HG03280 (cell line): Measurements from ENCODE around the gene LIN37.
"Not testable (repeated sequence)": the region's sequence is repeated elsewhere in the genome, so short reads cannot be mapped to it uniquely, and the experiment has no call there.

Source experiments
- ATAC-seq: cut with Tn5 transposase; IDR thresholded peaks from one replicate; pipeline ENCODE4 v1.9.1; 2021; ENCODE audit warnings: mild to moderate bottlenecking, moderate library complexity; ENCODE audit not compliant: unreplicated experiment

LIN37 gene

DNA sequence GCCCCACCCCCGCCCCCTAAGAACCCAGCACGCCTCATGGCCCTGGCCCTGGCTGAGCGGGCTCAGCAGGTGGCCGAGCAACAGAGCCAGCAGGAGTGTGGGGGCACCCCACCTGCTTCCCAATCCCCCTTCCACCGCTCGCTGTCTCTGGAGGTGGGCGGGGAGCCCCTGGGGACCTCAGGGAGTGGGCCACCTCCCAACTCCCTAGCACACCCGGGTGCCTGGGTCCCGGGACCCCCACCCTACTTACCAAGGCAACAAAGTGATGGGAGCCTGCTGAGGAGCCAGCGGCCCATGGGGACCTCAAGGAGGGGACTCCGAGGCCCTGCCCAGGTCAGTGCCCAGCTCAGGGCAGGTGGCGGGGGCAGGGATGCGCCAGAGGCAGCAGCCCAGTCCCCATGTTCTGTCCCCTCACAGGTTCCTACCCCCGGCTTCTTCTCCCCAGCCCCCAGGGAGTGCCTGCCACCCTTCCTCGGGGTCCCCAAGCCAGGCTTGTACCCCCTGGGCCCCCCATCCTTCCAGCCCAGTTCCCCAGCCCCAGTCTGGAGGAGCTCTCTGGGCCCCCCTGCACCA is 38.9 kb downstream of the LIN37 start:
- no peak for ATAC-seq

DNA sequence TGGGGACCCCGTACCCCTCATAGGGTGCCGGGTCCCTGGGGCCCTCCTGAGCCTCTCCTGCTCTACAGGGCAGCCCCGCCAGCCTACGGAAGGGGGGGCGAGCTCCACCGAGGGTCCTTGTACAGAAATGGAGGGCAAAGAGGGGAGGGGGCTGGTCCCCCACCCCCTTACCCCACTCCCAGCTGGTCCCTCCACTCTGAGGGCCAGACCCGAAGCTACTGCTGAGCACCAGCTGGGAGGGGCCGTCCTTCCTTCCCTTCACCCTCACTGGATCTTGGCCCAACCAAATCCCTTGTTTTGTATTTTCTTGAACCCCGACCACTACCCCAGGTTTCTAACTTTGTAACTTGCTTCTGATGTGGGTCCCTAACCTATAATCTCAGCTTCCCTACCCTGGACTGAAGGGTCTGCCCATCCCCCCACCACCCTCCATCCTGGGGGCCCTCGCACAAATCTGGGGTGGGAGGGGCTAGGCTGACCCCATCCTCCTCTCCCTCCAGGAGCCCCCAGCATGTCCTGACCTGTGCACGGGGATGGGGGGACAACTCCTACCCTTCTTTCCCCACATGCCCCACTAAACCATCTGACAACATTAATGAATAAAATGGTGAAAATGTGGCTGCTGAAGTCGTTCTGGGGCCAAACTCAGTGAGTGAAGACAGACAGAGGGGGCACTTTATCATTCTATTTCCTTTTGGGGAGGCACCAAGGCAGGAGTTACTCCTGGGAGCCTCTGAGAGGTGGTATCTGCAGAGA is 40.0 kb downstream of the LIN37 start:
- ATAC-seq = no peak

DNA sequence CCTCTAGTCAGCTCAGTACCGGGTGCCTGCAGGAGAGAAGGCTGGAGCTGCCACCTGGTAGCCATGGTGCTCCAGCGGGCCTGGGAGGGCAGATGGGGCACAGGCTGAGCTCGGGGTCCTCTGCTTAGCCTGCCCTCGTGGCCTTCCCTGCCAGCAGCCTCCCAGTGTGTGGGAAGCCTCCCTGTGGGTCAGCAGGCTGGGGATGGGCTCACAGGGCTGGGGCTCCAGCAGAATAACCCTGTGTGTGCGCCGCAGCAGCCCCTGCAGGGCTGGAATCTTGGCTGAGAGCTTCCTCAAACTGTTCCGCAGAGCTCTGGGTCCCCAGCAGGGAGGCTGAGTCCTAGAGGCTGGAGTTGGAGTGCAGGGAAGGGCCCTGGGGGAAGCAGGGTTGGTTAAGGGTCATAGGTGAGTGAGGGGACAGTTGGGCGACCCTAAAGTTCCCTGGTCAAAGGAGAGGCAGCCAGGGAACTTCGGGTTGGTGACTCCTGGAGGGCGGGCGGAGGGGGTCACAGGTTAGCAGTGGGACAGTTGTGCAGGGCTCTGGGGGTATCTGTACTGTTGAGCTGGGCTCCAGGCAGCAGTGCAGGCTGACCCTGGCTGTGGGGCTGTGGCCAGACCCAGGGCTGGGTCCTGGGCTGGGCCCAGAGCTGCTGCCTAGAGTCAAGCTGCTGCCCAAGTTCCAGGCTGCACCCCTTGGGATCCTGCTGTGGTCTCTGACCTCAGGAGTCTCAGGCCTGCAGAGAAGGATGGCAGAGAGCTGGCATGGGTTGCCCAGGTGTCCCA is 41.0 kb downstream of the LIN37 start:
- ATAC-seq = no peak

DNA sequence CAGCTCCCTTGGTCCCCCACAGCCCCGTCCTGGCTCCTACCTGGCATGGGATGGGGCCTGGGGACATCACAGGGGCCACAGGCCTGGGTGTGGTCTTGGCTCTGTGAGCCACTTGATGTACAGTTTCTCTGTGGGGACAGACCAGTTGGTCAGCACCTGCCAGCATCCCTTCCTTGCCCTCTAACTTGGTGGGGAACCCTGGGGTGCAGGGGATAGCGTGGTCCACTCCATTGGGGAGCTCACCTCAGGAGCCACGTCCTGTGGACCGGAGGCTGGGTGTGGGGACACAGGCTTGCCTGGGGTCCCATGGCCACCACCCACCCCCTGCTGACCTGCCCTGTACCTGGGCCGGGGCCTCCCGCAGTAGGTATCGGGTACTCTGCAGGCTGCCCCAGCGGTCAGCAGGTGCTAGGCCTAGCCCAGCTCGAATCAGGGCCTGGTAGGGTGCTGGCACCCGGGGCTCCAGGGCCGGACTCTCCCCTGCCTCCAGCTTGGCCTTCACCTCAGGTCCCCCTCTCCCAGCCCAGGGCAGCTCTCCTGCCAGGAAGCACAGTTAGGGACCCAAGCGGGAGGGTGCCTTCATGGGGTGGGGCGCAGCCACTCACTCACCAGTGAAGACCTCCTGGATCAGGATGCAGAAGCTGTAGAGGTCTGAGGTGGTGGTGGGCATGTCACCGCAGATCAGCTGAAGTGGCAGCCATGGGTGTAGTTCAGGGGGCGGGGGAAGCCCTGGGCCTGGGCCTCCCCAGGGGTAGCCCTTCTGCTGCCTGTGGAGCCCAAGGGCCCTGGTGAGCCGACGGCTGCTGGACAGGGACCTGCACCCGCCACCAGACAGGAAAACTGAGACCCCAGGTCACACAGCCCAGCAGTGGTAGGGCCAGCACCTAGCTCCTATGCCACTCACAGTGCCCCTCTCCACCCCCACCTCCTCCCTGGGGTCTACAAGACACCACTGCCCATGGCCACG is 41.9 kb downstream of the LIN37 start:
- no peak for ATAC-seq

DNA sequence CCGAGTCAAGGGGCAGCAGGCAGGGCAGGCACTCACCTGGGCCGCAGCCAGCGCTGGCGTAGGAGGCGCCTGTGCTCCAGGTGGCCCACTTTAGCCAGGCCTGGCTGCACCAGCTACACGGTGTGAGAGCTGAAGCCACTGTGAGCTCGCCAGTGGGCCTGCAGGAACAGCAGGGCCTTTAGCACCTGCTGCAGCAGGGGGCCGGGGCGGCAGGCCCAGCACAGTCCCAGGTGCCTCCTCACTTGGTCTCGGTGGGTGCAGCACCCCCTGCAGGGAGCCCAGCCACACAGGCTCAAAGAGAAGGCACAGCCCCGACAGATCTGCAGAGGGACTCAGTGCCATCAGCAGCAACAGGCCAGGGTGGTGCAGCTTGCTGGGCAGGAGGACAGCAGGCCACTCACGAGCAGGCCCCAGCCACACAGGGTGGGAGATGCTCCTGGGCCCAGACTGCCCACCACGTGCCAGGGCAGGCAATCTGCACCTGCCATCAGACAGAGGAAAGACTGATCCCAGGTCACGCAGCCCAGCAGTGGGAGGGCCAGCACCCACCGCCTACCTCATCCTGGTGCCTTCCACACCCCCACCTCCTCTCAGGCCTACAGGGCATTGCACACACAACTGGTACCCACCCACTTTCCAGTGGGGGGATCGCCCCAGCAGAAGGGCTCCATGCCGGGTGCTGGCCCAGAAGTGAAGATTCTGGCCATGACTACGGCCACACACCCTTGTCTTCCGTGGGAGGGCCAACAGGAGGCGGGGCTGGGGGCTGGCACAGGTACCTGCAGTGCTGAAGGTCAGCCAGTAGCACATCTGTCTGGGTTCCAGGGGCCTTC is 42.8 kb downstream of the LIN37 start:
- no peak for ATAC-seq

DNA sequence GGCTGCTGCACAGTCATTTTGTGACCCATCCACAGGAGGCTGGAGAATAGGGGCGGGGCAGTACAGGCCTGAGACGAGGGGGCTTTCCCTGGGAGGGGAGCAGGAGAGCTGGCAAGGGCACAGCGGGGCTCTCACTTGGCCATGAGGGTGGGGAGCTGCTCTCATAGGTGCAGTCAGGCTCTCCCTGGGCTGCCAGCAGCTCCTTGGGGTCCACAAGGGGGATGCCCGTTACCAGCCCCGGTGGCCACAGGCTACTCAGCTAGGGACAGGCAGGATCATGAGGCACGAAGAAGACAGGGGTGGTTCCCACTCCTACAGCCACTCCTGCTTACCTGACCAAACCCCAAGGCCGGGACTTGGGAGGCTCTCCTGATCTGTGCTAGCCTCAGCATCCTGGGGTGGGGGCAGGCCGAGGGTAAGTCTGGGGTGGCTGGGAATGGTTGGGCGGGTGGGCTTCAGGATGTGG is 43.5 kb downstream of the LIN37 start:
- ATAC-seq = no peak

DNA sequence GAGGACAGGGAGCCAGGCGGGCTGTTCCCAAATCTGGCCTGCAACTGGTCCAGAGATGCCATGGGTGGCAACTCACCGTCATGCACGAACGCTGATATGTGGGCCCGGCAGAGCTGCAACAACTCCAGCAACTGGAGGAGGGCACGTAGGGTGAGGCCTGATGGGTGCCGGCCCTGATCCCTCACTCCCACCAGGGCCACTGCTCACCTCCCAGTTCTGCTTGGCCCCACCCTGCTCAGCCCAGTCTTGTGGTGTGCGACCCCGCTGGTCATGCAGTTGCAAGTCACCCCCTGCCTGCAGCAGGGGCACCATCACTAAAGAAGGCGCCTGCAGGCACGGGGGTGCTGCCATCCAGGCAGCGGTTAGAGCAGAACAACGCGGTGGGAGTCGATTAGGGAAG is 43.9 kb downstream of the LIN37 start:
- no peak for ATAC-seq

DNA sequence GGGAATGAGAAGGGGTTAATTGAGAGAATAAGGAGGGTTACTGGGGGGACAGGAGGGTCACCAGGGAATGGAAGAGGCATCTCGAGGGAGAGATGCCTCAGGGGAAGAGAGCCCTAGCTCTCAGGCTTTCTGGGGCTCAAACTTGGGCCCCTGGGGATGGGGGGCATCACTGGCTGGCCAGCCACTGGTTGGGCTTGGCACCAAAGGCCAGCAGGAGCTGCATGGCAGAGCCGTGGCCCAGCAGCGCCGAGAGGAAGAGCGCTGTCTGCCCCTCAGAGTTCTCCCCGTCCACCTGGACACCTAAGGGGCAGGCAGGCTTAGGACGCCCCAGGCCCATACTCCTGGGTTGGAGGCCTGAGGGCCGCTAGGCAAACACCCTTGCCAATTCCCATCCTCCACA is 44.5 kb downstream of the LIN37 start:
- no peak for ATAC-seq

DNA sequence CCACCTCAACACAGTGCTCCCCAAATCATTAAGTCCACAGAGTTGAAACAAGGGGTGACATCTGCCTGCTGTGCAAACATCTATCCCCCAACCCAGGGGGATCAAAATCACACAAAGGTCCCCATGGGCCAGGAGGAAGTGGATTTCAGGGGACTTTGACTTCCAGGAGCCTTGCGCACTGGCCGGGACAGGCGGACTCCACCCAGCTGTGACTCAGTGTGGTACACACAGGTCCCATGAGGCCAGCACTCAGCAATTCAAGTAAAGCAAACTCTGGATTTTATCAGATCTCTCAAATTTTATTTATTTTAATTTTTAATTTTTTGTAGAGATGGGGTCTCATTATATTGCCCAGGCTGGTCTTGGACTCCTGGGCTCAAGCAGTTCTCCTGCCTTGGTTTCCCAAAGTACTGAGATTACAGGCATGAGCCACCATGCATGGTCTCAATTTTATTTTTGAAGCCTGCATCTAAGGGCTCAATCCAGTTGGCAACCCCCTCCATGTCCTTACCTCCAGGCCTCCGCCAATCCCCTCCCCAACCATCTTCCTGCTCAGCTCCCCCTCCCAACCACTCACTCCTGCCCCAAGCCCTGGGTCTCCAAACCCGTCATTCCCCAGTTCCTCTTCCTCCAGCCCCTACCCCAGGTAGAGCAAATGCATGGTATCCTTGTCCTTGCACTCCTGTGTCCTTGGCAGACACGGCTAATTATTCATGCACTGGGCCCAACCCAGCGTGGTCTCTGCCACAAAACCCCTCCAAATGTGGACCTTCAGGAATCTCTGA is 45.2 kb downstream of the LIN37 start:
- no peak for ATAC-seq

DNA sequence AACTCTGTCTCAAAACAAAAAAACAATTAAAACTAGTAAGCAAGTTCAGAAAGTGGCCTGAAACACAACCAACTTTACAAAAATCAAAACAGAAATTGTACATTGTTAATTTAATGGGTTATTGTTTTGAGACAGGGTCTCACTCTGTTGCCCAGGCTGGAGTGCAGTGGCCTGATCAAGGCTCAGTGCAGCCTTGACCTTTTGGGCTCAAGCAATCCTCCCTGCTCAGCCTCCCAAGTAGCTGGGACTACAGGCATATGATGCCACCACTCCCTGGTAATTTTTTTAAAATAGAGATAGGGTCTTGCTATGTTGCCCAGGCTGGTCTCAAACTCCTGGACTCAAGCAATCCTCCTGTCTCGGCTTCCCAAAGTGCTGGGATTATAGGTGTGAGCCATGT is 47.2 kb downstream of the LIN37 start:
- ATAC-seq = not testable (repeated sequence)

DNA sequence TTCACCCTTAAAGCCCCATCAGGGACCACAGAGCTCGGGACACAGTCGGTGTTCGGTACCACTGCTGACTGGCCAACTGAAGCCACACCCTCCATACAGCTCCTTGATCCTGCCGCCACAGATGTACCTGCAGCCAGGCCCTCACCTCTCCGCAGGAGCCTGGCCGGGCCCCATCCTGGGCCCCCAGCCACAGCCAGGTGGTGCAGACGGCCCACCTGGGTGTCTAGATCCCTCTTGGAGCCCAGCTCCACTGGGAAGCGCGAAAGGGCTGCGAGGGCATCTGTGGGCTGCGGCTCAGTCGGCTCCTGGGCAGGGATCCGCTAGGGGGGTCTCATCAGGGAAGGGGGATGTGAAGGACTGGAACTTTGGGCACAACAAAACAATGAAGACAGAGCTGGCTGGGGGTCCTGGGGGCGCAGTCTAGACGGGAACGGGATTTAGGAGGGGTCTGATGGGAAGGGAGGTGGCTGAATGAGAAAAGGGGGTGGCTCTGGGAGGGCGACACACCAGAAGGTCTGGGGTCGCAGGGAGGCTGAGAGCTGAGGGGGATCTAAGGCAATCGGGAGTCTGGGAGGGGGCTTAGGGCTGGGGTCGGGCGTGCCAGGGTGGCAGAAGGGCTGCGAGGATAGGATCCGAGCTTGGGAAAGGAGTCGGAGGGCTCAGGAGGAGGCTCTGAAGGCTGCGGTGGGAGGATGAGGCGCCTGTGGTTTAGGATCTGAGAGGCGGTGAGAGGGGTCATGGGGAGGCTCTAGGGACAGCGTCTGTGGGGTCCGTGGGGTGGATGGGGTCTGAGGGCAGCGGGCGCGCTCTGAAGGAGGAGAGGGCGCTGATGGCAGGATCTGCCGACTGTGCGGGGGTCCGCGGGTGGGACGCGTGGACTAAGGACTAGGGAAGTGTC is 48.5 kb downstream of the LIN37 start:
- no peak for ATAC-seq

DNA sequence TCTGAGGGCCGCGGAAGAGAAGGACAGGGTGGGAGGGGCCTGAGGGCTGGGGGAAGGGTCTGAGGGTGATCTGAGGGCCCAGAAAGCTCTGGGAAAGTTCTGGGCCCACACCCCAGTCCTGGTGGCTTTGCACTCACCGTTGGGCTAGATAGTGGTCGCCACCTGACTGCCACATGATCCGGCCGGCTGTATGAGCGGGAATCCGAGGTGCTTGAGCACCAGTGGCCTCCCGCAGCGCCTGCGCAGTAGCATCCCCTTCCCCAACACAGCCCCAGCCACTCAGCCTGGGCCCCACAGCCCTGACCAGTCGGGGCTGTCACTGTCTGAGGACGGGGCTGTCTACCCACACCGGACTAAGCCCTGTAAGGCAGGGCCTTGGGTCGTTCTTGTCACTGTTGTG is 49.3 kb downstream of the LIN37 start:
- no peak for ATAC-seq

DNA sequence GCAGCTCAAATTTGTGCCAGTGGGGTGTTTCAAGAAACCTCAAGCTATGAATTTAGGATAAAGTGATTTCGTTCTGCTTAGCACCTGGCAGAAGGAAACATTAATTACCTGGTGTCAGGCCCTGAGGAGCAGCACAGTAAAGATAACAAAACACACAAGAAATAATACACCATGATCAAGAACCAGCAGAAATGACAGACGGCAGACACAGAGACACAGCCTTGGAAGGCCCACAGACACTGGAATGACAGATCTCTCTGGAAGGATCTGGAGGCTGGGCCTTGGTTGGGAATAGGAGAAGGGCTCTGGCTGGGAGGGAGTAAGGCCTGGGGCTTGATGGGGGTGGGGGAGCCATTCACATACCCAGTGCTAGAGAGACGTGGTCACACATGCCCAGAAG is 53.5 kb downstream of the LIN37 start:
- no peak for ATAC-seq
